ENCODE data around the gene MAN2B2.
A peak's percentile ranks its signal among the peaks of the same experiment; 100 is the strongest.

MAN2B2 gene

DNA sequence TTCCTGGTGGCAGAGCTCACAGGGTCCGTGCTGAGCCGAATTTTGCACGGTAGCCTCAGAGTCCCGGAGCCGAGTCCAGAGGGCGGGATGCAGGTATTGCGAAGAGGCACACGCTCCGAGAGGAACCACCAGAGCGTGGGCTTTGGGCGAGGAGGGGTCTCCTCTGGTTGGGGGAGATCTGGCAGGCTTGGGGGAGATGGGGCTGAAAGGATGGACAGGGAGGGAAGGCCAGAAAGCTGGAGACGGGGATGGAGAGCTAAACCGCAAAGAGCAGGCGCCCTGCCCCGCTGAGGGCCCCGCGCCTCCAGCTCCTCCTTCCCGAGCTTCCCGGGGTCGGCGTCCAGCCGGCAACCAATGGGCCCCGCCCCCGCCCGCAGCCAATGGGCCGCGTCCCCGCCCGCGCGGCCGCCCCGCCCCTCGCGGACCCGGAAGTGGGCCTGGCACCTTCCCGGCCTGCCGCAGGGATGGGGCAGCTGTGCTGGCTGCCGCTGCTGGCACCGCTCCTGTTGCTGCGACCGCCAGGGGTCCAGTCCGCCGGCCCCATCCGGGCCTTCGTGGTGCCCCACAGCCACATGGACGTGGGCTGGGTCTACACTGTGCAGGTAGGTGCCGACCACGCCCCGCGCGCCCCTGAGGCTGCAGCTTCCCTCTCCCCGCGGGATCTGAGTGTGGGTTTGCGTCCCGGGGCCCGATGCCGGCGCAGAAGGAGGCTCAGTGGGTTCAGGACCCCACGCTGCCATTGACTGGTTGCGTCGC, at the start of gene MAN2B2:
Gene MAN2B2, plus strand, starts transcription at position 443 of the 756 bp plus-strand sequence. Its CDS starts 22 bp downstream, at position 465.
- peak; percentile 52 to 58 for DNase-seq

DNA sequence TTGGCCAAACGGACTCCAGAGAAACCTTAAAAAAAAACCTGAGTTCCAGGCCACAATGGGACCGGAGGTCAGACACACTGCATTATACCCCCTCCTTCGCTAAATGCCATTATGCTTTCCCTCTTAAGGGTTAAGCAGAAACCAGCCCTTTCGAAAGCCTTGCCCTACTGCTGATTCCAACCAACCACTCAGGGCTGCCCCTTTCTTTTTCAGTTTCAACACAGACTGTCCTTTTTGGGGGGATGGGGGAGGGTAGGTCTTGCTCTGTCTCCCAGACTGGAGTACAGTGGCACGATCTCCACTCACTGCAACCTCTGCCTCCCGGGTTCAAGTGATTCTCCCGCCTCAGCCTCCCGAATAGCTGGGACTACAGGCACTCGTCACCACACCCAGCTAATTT, 49.5 kb upstream of the MAN2B2 start:
- DNase-seq: no peak

DNA sequence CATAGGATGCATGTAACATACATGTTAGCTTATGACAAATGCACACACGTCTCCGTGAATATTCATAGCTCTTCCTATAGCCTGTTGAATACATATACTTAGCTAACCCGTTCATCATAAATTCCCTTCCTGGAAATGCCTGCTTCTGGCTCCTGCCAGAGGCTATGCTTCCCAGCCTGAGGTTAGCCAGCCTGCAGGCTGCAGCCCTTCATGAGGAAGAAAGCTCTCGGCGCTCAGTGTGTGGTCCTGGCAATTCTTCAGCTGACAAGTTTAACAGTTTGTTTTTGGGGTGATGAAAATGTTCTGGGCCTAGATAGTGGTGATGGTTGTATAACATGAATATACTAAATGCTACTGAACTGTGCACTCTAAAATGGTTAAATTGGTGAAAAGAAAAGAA, 48.8 kb upstream of the MAN2B2 start:
- DNase-seq: no peak

DNA sequence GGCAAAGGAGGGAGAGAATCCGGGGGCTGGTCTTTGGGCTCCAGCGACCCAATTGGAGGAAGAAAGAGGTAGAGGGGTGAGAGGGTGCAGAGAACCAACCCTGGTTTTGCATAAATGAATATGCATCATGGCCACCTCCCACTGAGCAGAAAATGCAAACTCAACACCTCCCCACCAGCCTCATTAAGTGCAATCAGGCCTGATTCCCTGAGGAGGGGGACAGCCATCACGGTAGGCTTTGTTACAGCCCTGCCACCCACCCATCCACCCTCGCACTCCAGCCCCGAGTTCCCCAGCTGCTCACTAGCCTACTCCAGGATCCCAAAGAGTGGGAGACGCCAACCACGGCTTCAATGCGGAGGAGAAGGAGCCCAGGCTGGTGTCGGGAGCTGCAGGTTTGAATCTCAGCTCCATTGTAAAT, 48.3 kb upstream of the MAN2B2 start:
- no peak for DNase-seq

DNA sequence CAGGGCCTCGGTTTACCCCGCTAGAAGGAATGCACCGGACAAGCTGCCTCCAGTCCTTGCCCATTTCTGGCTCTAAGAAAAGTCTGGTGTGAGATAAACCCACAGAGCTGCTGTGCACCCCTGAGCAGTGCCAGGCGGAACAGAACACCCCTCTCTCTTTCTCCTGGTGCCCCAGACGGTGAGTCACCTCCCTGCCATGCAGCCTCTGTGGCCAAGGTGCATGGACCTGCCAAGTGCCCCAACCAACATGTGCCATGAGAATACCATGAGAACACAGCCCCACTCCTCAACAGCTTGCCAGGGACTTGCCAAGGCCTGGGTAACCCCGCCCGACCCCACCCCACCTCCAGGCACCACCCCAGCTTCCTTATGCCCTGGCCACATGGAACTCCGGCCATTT, 47.7 kb upstream of the MAN2B2 start:
- no peak for DNase-seq

DNA sequence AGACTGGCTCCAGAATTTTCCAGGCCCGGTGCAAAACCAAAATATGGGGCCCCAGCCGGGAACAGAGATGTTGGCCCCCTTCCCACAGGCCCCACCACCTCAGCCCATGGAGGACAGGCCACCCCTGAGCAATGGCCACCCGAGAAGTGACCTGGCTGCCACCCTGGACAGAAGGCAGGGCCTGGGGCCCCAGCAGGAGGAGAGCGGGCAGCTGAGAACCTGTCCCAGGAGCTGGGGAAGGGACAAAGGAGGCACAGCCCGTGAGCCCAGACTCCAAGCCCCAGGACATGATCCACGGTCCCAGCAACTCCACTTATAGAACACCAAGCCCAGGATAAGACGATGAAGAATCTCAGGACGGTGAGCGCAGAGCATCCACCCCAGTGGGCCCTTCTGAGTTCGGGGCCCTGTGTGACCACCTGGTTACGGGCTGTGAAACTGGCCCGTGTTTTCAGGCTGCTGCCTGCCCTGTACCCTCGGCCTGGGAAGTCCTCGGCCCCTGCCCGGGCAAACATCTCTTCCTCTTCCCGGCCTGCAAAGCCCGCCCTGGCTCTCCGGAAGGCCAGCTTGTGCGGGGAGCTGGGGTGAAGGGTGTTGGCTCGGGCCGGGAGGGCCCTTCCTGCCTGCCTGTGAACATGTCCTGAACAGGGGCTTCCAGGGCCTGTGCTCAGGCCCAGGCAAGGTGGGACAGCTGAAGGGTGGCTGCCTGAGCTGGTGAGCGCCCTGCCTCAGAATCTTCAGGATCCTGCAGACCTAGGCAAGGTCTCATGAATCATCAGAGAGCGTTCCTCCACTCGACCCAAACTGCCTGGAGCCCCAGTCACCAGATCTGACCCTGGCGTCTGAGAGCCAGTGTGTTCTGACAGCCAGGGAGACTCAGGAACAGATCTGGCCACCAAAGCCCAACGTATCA, 47.0 kb upstream of the MAN2B2 start:
- DNase-seq: no peak

DNA sequence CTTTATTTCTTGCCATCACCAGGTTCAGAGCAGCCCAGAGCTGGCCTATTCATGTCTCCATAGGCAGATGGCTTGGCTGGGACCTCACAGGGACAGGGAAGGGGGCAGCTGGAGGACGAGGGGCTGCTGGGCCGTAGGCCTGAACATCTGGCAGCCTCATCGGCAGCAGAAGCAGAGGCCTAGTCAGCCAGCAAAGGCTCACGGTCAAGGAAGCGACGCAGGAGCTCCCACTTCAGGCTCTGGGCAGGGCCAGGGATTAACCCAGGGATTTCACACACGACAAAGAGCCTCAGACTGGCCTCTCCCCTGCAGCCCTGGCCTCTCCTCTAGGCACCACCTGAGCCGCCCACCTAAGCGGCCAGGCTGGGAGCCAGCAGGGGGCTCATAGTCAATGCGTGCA, 46.0 kb upstream of the MAN2B2 start:
- no peak for DNase-seq

DNA sequence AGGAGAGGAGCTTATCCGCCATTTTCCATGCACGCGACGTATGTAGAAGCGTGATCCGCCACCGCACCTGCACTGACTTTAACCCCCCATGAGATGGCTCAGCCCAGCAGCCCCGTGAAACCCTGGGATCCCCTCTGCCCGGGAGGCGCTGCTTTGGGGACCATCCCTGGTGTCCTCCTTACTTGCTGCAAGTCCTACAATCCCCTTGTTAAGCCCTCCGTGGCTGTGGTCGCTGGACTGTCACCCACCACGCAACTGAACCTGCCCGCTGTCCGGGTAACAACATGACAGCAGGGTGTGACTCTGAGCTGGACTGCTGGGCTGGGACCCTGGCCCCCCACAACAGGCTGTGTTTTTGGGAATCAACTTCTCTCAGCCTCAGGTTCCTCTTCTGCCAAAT, 44.7 kb upstream of the MAN2B2 start:
- DNase-seq: no peak

DNA sequence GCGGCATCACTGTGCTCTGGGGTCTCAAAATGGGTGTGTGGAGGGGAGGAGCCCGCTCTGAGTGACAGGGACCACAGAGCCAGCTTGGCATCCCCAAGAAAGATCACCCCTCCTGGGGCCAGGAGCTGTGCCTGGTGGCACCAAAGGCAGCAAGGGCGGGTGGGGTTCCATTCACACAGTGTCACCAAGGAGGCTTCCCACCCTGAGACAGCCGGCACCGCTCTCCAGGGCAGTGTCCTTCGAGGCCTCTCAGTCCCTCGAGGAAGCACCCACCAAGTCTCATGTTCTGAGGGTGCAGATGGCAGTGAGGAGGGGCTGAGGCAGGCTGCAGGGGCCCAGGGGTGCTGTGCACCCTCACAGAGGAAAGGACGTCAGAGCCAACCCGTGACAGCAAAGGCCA, 44.0 kb upstream of the MAN2B2 start:
- DNase-seq: no peak

DNA sequence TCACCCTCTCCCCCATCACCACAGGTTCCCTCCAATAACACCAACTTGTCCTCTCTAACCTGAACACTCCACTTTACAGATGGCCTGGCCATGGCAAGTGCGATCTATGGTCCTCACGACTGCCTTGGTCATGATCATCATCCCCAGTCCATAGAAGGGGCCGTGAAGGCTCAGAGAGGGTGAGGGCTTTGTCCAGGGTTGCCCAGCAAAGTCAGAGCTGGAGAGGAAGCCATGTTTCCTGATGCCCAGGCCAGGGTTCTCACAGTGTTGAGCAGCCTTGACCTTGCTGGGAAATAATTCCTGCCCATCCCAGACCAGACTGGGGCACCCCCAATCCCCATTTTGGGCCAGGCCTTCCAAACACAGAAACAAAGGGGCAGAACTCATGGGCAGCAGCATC, 42.9 kb upstream of the MAN2B2 start:
- no peak for DNase-seq

DNA sequence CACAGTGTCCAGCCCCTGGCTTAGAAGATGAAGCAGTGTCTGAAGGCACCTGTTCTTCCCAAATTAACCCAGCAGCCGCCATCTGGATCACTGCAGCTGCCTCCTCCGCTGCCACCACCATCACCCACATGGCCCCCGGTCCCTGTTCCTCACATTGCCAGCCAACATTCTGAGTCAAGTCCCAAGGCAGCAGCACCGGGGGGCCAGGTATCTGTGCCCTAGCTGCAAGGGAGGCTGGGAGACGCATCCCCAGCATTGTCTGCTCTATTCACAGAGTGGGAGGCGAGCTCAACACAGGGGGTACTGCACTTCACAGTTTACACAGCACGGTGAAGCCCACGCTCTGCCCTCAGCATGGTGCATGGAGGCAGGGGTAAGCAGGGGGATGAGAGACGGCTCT, 42.3 kb upstream of the MAN2B2 start:
- no peak for DNase-seq

DNA sequence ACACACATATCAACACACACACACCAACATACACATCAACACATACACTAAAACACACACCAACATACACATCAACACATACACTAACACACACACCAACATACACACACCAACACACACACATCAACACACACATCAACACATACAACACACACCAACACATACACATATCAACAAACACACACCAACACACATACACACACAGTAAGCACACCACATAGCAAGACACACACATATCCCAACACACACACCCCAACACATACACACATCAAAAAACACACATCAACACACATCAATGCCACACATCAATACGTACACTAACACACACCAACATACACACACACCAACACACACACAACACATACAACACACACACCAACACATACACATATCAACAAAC, 40.9 kb upstream of the MAN2B2 start:
- no peak for DNase-seq

DNA sequence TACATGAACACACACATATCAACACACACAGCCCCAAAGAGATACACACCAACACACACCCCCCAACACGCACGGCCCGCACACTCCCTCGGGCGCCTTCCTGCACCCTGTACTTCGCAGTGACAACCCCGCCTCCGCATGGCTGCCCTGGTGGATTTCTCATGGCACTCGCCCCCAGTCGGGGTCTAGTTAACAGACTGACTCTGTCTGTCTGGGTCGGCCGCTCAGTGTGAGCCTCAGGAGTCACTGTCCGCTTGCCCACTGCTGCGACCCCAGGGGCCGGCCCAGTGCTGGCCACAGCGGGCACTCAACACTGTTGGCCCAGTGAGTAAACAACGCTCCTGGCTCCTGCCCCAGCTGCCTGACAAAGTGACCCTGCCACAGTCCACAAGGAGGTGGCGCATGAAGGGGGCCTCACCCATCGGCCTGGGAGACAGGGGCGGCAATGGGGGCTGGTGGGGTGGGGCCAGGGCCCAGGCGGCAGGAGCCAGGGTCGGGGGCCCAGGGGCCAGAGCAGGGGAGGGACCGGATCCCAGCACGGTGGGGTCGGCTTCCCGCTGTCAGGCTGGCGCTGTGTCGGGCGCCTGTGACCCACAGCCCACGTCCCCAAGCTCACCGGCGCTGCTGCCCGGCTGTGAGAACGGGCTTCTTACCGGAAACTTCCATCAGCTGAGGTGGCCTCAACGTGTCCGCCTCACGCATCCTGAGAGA, 40.2 kb upstream of the MAN2B2 start:
- no peak for DNase-seq

DNA sequence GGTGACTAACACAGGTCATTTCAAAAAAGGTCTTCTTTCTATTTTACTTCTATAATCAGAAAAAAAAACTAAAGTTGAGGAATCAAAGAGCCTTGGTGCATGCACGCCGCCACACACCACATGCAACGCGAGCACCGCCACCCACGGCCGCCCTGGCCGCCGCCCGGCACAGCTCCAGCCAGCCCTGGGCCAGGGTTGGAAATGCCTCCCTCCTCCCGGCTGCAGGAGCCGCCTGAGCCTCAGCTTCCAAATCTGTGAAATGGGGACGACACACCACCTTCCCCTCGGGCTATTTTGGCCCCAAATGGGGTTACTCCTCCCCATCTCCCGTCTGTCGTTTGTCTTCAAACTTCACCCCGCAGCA, 39.7 kb upstream of the MAN2B2 start:
- no peak for DNase-seq

DNA sequence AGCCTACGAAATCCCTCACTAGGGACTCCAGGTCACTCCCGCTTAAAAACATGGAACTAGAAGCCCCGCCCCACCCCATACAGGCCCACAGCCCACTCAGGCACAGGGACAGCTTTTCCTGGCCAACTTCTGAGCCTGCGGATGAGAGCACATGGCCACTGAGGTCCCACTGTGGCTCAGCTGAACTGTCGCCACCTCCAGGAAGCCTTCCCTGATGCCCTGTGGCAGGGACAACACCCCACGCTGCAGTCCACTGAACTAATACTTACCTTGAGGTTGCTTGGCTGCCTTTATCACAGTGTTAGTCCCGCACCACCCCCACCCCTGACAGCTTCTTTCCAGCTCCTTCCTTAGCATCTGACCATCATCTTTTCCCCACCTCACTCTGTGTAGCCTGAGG, 39.3 kb upstream of the MAN2B2 start:
- DNase-seq: no peak

DNA sequence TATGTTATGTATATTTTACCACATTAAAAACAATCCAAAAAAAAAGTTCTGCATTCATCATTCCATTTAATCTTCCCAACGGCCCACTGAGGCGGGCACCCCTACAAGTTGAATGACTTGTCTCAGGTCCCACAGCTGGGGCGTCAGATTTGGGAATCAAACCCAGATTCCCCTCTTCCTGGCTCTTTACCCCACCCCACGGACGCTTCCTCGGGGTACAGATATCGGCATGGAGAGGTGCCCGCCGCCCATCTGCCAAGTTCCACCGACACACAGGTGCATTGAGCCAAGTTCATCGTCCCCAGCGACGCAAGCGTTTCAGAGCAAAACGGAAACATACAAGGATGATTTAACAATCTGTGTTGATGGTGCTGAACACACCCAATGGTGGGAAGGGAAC, 36.9 kb upstream of the MAN2B2 start:
- DNase-seq: no peak

DNA sequence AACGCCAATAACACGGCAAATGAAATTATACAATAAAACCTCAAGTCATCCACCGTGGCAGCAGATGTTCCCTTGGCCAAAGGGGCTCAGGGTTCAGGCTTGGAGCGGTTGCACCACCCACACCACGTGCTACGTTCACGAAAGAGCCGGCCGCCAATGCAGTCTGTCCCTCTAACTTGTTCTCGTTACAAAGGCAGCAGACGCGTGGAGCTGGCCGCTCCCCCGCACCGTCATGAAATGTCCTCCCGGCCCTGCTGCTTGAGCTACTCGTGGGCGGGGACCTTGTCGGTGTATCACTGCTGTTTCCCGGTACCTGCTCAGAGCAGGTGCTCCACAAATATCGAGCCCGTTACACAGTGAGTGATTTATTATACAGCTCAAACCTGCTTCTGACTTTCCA, 36.4 kb upstream of the MAN2B2 start:
- no peak for DNase-seq

DNA sequence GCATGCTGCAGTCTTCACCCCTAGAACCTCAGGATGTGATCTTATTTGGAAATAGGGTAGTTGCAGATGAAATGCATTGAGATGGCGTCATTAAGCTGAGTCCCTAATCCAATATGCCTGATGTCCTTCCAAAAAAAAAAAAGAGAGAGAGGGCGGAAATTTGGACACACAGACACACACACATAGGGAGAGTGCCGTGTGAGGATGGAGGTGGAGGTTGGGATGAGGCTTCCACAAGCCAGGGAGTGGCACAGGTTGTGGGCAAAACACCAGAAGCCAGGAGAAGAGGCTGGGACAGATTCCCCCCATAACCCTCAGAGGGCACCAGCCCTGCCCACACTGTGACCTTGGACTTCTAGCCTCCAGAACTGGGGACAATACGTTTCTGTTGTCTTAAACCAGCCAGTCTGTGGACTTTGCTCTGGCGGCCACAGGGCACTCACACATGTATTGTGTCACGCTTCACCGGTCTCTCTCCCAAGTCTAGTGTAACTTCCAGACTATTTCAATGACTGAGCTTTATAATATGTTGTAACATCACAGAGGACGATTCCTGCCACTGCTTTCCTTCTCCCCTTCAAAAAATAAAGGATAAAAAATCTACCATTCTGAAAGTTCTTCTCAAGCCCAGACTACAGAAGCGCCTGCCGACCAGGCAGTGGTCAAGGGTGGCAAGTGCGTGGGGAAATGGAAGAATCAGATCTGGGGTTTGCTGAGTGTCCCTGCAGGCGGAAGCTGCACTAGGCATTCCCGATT, 35.8 kb upstream of the MAN2B2 start:
- DNase-seq: no peak

DNA sequence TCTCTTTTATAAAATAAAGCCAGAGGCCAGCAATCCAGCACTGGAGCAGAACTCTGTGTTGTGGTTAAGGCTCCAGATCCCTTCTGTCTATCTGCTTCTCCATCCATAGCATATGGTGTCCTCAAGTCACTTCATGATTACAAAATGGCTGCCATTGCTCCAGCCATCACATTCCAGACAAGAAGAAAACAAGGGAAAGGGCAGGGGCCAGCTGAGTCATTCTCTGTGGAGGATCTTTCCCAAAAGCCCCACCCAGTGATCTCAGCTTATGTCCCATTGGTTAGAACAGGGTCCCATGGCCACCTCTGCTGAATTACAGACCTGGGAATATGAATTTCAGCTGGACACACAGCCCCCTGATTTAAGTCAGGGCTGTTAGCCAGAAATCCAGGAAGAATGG, 34.1 kb upstream of the MAN2B2 start:
- DNase-seq: no peak

DNA sequence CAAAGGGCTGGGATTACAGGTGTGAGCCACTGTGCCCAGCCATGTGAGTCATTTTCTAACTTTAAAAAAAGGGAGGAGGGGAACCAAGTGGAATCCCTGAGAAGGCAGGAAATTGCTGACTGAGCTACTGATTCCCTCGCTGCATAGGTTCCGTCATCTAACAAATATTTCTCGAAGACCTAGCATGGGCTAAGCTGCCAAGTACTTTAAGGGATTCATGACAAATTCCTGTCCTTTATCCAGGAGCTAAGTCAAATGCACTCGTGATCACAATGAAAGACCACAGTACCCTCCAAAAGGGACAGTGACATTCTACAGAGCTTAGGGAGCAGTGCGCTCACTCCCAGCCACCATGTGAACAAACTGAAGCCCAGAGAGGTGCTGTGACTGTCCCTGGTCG, 33.2 kb upstream of the MAN2B2 start:
- no peak for DNase-seq

DNA sequence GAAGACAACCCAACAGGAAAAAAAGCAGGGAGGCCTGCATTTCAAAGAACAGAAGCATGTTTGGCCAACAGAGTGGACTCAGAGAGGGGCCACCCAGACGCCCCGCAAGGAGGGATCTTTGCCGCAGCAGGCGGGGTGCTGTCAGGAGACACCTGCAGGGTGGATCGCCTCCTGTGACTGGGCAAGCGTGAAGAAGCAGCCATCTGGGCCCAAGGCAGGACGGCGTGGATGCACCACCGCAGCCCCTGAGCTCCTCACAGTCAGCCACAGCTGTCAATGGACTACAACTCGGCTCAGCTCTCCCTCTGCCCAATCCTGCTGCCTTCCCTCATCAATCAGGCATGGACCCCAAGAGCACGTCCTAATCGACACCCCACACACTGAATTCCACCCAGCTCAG, 32.0 kb upstream of the MAN2B2 start:
- DNase-seq: no peak

DNA sequence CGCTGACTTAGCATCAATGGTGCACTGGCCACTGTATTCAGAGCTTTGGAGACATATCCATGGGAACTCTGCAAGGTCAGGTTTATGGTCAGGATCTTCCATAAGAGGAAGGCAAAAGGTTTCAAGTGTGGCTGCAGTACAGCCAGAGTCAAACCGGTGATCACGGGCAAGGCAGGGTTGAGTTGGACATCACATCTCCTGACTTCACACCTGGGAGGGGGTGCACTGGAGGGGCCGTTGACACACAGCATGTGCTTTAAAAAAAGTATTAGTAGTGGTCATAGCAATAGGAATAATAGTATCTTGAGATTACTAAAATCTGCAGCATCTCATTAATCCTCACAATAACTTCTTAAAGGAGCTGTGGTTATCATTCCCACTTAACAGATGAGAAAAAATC, 28.9 kb upstream of the MAN2B2 start:
- DNase-seq: no peak

All from AML-193 (cell line).